ENCODE measurements around the gene TMEM131. TPM values are rescaled to one million over a fixed set of nuclear protein-coding genes. Genes with fewer than 3 reads are reported as not detected.
A peak's percentile ranks its signal among the peaks of the same experiment; 100 is the strongest.

The TMEM131 gene
- total and polyA plus RNA-seq, 12 donors = 8.2 to 34.3 (median 30.0) TPM

GRCh38 chr2:97785818-97786217 lies 209.9 kb downstream of the TMEM131 start:
- Histone ChIP-seq H3K9me3 (no peaks in the 10 kb centered on the region), H3K4me1 (peaks cover 0 to 14% (median 0%) of the 10 kb centered on the region in 9 donors), H3K27ac (no peak overlapping the region), H3K27me3 (no peaks in the 10 kb centered on the region), H3K4me3 (no peak overlapping the region), H3K36me3 (peaks cover 0 to 52% (median 0%) of the 10 kb centered on the region in 9 donors)
- no peak for TF ChIP-seq CTCF (IDR thresholded peaks at IDR 0.05)
- intact Hi-C loops (cut with DNase I) = no loop called here
- 95 to 96% methylated on average over 2 of the region's 2 CpGs for WGBS, 2 donors
- ATAC-seq (no peak), DNase-seq (no peak)

- intact Hi-C loops (cut with DNase I) = no loop called here
- ATAC-seq (no peak), DNase-seq (no peak)
- Histone ChIP-seq H3K36me3 (peaks cover 0 to 48% (median 0%) of the 10 kb centered on the region in 9 donors), H3K27me3 (no peaks in the 10 kb centered on the region), H3K4me3 (no peak overlapping the region), H3K9me3 (no peaks in the 10 kb centered on the region), H3K27ac (no peak overlapping the region), H3K4me1 (peaks cover 0 to 13% (median 0%) of the 10 kb centered on the region in 9 donors)
- no peak for TF ChIP-seq CTCF (IDR thresholded peaks at IDR 0.05)
Measured at GRCh38 chr2:97784953-97785352, 210.8 kb downstream of the TMEM131 start.

- Histone ChIP-seq H3K27me3 (no peaks in the 10 kb centered on the region), H3K4me1 (peaks cover 0 to 13% (median 0%) of the 10 kb centered on the region in 9 donors), H3K36me3 (peaks cover 0 to 31% (median 0%) of the 10 kb centered on the region in 9 donors), H3K4me3 (no peak overlapping the region), H3K27ac (no peak overlapping the region), H3K9me3 (no peaks in the 10 kb centered on the region)
- WGBS, 2 donors = 66 to 71% methylated on average over 4 of the region's 4 CpGs
- peak in 6 of 8 donors; percentile 44 to 89 (median 62) for ATAC-seq
- no peak for DNase-seq
- no peak for TF ChIP-seq CTCF (IDR thresholded peaks at IDR 0.05)
- intact Hi-C loops (cut with DNase I) = no loop called here
Measured at GRCh38 chr2:97781981-97782380, 213.8 kb downstream of the TMEM131 start.

- no peaks in the 10 kb centered on the region for H3K9me3 ChIP-seq
- WGBS, 2 donors = 69 to 75% methylated on average over 4 of the region's 4 CpGs
- H3K4me1 ChIP-seq = peaks cover 0 to 13% (median 0%) of the 10 kb centered on the region in 9 donors
- H3K27me3 ChIP-seq = no peaks in the 10 kb centered on the region
- intact Hi-C loops (cut with DNase I) = loop anchor here in 1 of 10 donors (10.0 kb wide), 1 partner anchor 1714 kb away; no protein-coding TSS in a partner anchor
- DNase-seq (no peak), ATAC-seq (no peak)
- TF ChIP-seq CTCF (IDR thresholded peaks at IDR 0.05) = no peak
- H3K36me3 ChIP-seq = peaks cover 0 to 46% (median 0%) of the 10 kb centered on the region in 9 donors
- no peak overlapping the region for H3K4me3 ChIP-seq
- H3K27ac ChIP-seq = no peak overlapping the region
Measured at GRCh38 chr2:97779141-97779540, 216.6 kb downstream of the TMEM131 start.

Measured in heart right ventricle (tissue), 16 donors.